ENCODE measurements around the gene TM2D3.

Gene TM2D3

DNA sequence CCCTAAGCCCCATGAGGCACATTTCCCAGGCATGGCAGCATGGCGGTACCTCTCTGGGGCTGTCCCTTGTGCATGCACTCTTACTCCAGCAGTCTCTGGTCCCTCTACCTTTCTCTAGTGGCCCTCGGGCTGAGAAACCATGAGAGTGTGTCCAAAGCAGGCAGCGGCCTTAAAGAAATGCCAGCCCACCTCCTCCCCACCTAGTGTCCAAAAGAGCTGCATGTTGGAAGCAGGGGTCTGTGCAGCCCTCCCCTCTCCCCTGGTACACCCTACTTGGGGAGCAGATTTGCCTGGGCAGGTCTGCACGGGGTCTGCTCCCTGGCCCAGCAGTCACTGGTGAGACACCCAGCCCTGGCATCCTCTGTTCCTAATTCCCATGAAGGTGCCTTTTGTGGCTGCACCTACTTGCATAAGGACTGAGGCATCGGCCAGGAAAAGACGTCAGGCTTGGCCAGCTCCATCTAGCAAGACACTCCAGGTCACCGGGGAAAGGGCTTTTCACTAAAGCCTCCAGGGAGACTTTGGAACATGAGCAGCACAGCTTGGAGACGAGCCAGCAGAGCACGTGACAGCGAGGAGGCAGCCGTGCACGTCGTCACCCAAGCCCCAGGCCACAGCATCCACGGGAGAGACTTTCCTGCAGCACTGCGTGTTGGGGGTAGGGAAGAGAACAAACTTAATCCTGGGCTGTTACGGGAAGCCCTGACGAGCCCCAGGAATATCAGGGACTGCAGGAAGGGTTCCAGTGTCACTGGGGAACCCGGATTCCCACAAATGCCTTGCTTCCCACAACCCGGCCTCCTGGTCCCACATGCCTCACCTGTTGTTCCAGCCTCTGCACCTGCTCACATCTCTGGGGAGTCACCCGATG is 38.8 kb downstream of the TM2D3 start:
- H3K4me3 ChIP-seq (ENCODE audit: severe bottlenecking): no peak overlapping the region
- no peak for DNase-seq (ENCODE audit: low spot score)
- no peaks in the 10 kb centered on the region for H3K27me3 ChIP-seq (ENCODE audit: insufficient read depth, poor library complexity, severe bottlenecking)
- H3K9me3 ChIP-seq (ENCODE audit: severe bottlenecking): no peaks in the 10 kb centered on the region
- TF ChIP-seq, protein P1, sequence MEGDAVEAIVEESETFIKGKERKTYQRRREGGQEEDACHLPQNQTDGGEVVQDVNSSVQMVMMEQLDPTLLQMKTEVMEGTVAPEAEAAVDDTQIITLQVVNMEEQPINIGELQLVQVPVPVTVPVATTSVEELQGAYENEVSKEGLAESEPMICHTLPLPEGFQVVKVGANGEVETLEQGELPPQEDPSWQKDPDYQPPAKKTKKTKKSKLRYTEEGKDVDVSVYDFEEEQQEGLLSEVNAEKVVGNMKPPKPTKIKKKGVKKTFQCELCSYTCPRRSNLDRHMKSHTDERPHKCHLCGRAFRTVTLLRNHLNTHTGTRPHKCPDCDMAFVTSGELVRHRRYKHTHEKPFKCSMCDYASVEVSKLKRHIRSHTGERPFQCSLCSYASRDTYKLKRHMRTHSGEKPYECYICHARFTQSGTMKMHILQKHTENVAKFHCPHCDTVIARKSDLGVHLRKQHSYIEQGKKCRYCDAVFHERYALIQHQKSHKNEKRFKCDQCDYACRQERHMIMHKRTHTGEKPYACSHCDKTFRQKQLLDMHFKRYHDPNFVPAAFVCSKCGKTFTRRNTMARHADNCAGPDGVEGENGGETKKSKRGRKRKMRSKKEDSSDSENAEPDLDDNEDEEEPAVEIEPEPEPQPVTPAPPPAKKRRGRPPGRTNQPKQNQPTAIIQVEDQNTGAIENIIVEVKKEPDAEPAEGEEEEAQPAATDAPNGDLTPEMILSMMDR (IDR thresholded peaks at IDR 0.05; ENCODE audit: poor library complexity, severe bottlenecking): no peak
- H3K4me1 ChIP-seq (ENCODE audit: insufficient read depth, poor library complexity, severe bottlenecking): peaks cover 10% of the 10 kb centered on the region
- H3K36me3 ChIP-seq (ENCODE audit: low read depth): no peaks in the 10 kb centered on the region
- H3K27ac ChIP-seq (ENCODE audit: poor library complexity, severe bottlenecking): no peak overlapping the region
- peak; percentile 24; the same call in 2 of the 3 replicates for ATAC-seq (ENCODE audit: low read depth)

- TF ChIP-seq, protein P1 (IDR thresholded peaks at IDR 0.05; ENCODE audit: poor library complexity, severe bottlenecking): no peak
- no peaks in the 10 kb centered on the region for H3K9me3 ChIP-seq (ENCODE audit: severe bottlenecking)
- ATAC-seq (ENCODE audit: low read depth) (no peak), DNase-seq (ENCODE audit: low spot score) (no peak)
- H3K36me3 ChIP-seq (ENCODE audit: low read depth): no peaks in the 10 kb centered on the region
- no peak overlapping the region for H3K27ac ChIP-seq (ENCODE audit: poor library complexity, severe bottlenecking)
- peaks cover 10% of the 10 kb centered on the region for H3K4me1 ChIP-seq (ENCODE audit: insufficient read depth, poor library complexity, severe bottlenecking)
- H3K4me3 ChIP-seq (ENCODE audit: severe bottlenecking): no peak overlapping the region
- H3K27me3 ChIP-seq (ENCODE audit: insufficient read depth, poor library complexity, severe bottlenecking): no peaks in the 10 kb centered on the region
Observed at GRCh38 chr15:101612676-101613075, 39.5 kb downstream of the TM2D3 start.

DNA sequence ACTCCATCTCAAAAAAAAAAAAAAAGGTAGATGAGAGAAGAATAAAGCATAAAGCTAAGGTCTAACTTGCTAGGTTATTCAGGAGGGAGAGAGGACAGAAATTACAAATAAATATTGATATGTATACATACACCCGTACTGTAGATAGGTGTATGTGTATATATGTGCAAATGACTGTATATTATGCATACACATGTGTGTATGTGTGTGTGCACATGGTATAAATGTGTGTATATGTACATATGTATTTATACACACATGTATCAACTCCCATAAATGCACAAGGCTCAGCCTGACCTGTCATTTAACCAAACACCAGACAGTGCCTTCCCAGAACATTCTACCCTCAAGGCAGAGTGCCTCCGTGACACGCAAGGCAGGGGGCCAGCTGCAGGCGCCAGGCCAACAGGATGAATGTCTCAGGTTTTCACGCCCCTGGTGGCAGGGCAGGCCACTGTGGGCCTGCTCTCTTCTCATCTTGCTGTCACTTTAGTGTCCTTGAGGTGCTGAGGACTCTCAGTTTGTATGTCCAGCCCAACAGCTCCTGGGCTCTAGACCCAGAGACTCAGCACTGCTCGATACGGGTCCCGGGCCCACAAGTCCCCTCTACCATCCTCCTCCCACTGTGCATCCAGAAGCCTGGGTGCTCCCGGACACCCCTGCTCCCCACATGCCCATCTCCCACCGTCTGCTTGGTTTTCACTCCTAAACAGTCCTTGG is 40.4 kb downstream of the TM2D3 start:
- TF ChIP-seq, protein P1 (IDR thresholded peaks at IDR 0.05; ENCODE audit: poor library complexity, severe bottlenecking): no peak
- Histone ChIP-seq H3K4me1 (ENCODE audit: insufficient read depth, poor library complexity, severe bottlenecking) (peaks cover 10% of the 10 kb centered on the region), H3K4me3 (ENCODE audit: severe bottlenecking) (no peak overlapping the region), H3K36me3 (ENCODE audit: low read depth) (no peaks in the 10 kb centered on the region), H3K27me3 (ENCODE audit: insufficient read depth, poor library complexity, severe bottlenecking) (no peaks in the 10 kb centered on the region), H3K27ac (ENCODE audit: poor library complexity, severe bottlenecking) (no peak overlapping the region), H3K9me3 (ENCODE audit: severe bottlenecking) (no peaks in the 10 kb centered on the region)
- ATAC-seq (ENCODE audit: low read depth): no peak
- no peak for DNase-seq (ENCODE audit: low spot score)

GRCh38 chr15:101611007-101611406 is 41.2 kb downstream of the TM2D3 start:
- H3K4me1 ChIP-seq (ENCODE audit: insufficient read depth, poor library complexity, severe bottlenecking): peaks cover 6% of the 10 kb centered on the region
- DNase-seq (ENCODE audit: low spot score): no peak

More at GRCh38 chr15:101611007-101611406, 41.2 kb downstream of the TM2D3 start:
- no peak overlapping the region for H3K4me3 ChIP-seq (ENCODE audit: severe bottlenecking)
- no peak for ATAC-seq (ENCODE audit: low read depth)
- TF ChIP-seq, protein P1 (IDR thresholded peaks at IDR 0.05; ENCODE audit: poor library complexity, severe bottlenecking): no peak
- H3K9me3 ChIP-seq (ENCODE audit: severe bottlenecking): no peaks in the 10 kb centered on the region
- no peaks in the 10 kb centered on the region for H3K36me3 ChIP-seq (ENCODE audit: low read depth)
- no peak overlapping the region for H3K27ac ChIP-seq (ENCODE audit: poor library complexity, severe bottlenecking)
- no peaks in the 10 kb centered on the region for H3K27me3 ChIP-seq (ENCODE audit: insufficient read depth, poor library complexity, severe bottlenecking)

Data from RWPE2 (cell line).